A549 (cell line): Measurements from ENCODE around the gene HSDL2. TPM values are rescaled to one million over a fixed set of nuclear protein-coding genes. Genes with fewer than 3 reads are reported as not detected.
A peak's percentile ranks its signal among the peaks of the same experiment; 100 is the strongest.

ENCODE experiments used
- ATAC-seq, 2 experiments: fragments of 200-7000 bp in 1 of 2; fragments of >200 bp in 1 of 2; cut with Nextera tagmentation in 1 of 2; cut with Tn5 transposase in 1 of 2; 3 replicates each; pipeline versions ENCODE4 v1.8.0 to v1.9.1; 2018 to 2020; ENCODE audit warnings: mild to moderate bottlenecking in 1 of 2, moderate library complexity in 1 of 2
- CTCF ChIA-PET: fragments of 300-600 bp; sonication (Branson Sonifier 250); formaldehyde crosslinking; extraction: SDS; loops from one replicate; lab custom pipeline; 2021; ENCODE audit warnings: antibody characterized with exemption, inconsistent platforms; lab: Yijun Ruan, JAX
- POLR2A ChIA-PET: fragments of 350-600 bp; formaldehyde crosslinking; extraction: SDS; loops from one replicate; lab custom pipeline; 2021; ENCODE audit warnings: antibody characterized with exemption, inconsistent platforms; lab: Yijun Ruan, JAX
- DNase-seq, 2 experiments: peaks; one replicate each; pipeline versions ENCODE4 v3.0.0 to v3.0.0-alpha.2; 2011 to 2016; ENCODE audit warnings: low read depth in 1 of 2, low spot score in 1 of 2
- FAIRE-seq: peaks from 2 replicates; lab custom pipeline; 2011; peaks lifted over from hg19 to GRCh38; lab: Jason Lieb, UNC
- H3K27ac ChIP-seq, 2 experiments: fragments of >200 bp; sonication (Bioruptor Twin); formaldehyde crosslinking; 3 replicates each; pipeline ENCODE4 v1.5.1; 2016 to 2017
- H3K4me1 ChIP-seq: fragments of >200 bp; sonication (Bioruptor Twin); formaldehyde crosslinking; 3 replicates; pipeline ENCODE4 v1.6.1; 2016
- H3K4me2 ChIP-seq: fragments of >200 bp; sonication (Bioruptor Twin); formaldehyde crosslinking; 3 replicates; pipeline ENCODE4 v1.6.1; 2016
- H3K4me3 ChIP-seq: fragments of >200 bp; sonication (Bioruptor Twin); formaldehyde crosslinking; 3 replicates; pipeline ENCODE4 v1.5.1; 2016
- H3K9me3 ChIP-seq: fragments of >200 bp; sonication (Bioruptor Twin); formaldehyde crosslinking; 3 replicates; pipeline ENCODE4 v1.6.1; 2016
- ATOH8 ChIP-seq: fragments of 250-450 bp; sonication (Bioruptor Pico); IDR thresholded peaks from 2 replicates; pipeline ENCODE4 v1.5.0; 2020; ENCODE audit warnings: low read depth, mild to moderate bottlenecking, moderate library complexity
- CEBPB ChIP-seq, 2 experiments: fragments of >200 bp in 1 of 2; sonication (Bioruptor Twin) in 1 of 2; formaldehyde crosslinking in 1 of 2; IDR thresholded peaks; 2 replicates each; pipeline ENCODE4 v1.6.1; 2012 to 2016
- CHD4 ChIP-seq: fragments of 200-600 bp; sonication (generic); IDR thresholded peaks from 2 replicates; pipeline ENCODE4 v1.6.1; 2016; ENCODE audit warnings: antibody characterized with exemption, mild to moderate bottlenecking, borderline replicate concordance
- CTCF ChIP-seq: fragments of >200 bp; sonication (Bioruptor Twin); formaldehyde crosslinking; IDR thresholded peaks from 3 replicates; pipeline ENCODE4 v1.5.1; 2016
- E2F6 ChIP-seq: IDR thresholded peaks from 2 replicates; pipeline ENCODE4 v1.6.1; 2012; ENCODE audit warnings: low read depth, borderline replicate concordance
- EHF ChIP-seq: fragments of 250-450 bp; sonication (Bioruptor Pico); IDR thresholded peaks from 2 replicates; pipeline ENCODE4 v1.5.0; 2020; ENCODE audit warnings: mild to moderate bottlenecking
- FOSB ChIP-seq: fragments of 250-450 bp; sonication (Bioruptor Pico); IDR thresholded peaks from 2 replicates; pipeline ENCODE4 v1.5.0; 2020; ENCODE audit warnings: mild to moderate bottlenecking, moderate library complexity
- FOSL2 ChIP-seq, 2 experiments: fragments of 450-650 bp in 1 of 2; fragments of >200 bp in 1 of 2; sonication (Bioruptor Twin) in 1 of 2; formaldehyde crosslinking; IDR thresholded peaks; 2 replicates each; pipeline versions ENCODE4 v1.5.0 to v1.6.1; 2016 to 2020; ENCODE audit warnings: mild to moderate bottlenecking in 1 of 2, moderate library complexity in 1 of 2
- GATA3 ChIP-seq: IDR thresholded peaks from 2 replicates; pipeline ENCODE4 v1.6.1; 2012; ENCODE audit warnings: borderline replicate concordance
- HDAC2 ChIP-seq: fragments of 200-600 bp; sonication (generic); IDR thresholded peaks from 2 replicates; pipeline ENCODE4 v1.6.1; 2016
- HEYL ChIP-seq: fragments of 250-450 bp; sonication (Bioruptor Pico); IDR thresholded peaks from 2 replicates; pipeline ENCODE4 v1.8.0; 2021; ENCODE audit warnings: mild to moderate bottlenecking, moderate library complexity
- JUN ChIP-seq, 2 experiments: fragments of >200 bp; sonication (Bioruptor Twin); formaldehyde crosslinking; IDR thresholded peaks; 2 replicates in 1 of 2; 3 replicates in 1 of 2; pipeline ENCODE4 v1.6.1; 2016 to 2017
- JUNB ChIP-seq: fragments of >200 bp; sonication (Bioruptor Twin); formaldehyde crosslinking; IDR thresholded peaks from 2 replicates; pipeline ENCODE4 v1.6.1; 2016
- MAFK ChIP-seq: fragments of 450-650 bp; IDR thresholded peaks from 2 replicates; pipeline ENCODE4 v1.6.1; 2014; ENCODE audit not compliant: partially characterized antibody
- MAX ChIP-seq: IDR thresholded peaks from 2 replicates; pipeline ENCODE4 v1.6.1; 2012
- MAZ ChIP-seq: fragments of 150-350 bp; IDR thresholded peaks from 2 replicates; pipeline ENCODE4 v1.6.1; 2014; ENCODE audit warnings: antibody characterized with exemption, low read depth, low read length, borderline replicate concordance
- MYC ChIP-seq: IDR thresholded peaks from 2 replicates; pipeline ENCODE4 v1.6.1; 2012; ENCODE audit warnings: mild to moderate bottlenecking, inconsistent platforms, low read length, improper control_type of control experiment, borderline replicate concordance
- NFE2L2 ChIP-seq: fragments of 150-350 bp; conservative IDR thresholded peaks from 2 replicates; pipeline ENCODE4 v1.6.1; 2014; ENCODE audit warnings: low read length
- NPAS2 ChIP-seq: fragments of 250-450 bp; sonication (Bioruptor Pico); IDR thresholded peaks from 2 replicates; pipeline ENCODE4 v1.8.0; 2022; ENCODE audit warnings: mild to moderate bottlenecking, moderate library complexity, borderline replicate concordance
- PBX3 ChIP-seq: IDR thresholded peaks from 2 replicates; pipeline ENCODE4 v1.6.1; 2012
- POLR2A ChIP-seq: IDR thresholded peaks from 2 replicates; pipeline ENCODE4 v1.6.1; 2012; ENCODE audit warnings: mild to moderate bottlenecking, low read length
- POLR2AphosphoS2 ChIP-seq: conservative IDR thresholded peaks from 2 replicates; pipeline ENCODE4 v1.6.1; 2012; ENCODE audit warnings: low read length, improper control_type of control experiment, inconsistent platforms
- RCOR1 ChIP-seq: fragments of 150-350 bp; IDR thresholded peaks from 2 replicates; pipeline ENCODE4 v1.6.1; 2014; ENCODE audit warnings: antibody characterized with exemption, low read length, low read depth
- RFX5 ChIP-seq: fragments of 450-650 bp; IDR thresholded peaks from 2 replicates; pipeline ENCODE4 v1.7.1; 2014; ENCODE audit warnings: antibody characterized with exemption, mild to moderate bottlenecking, moderate library complexity
- RNF2 ChIP-seq: fragments of 200-600 bp; sonication (generic); IDR thresholded peaks from 2 replicates; pipeline ENCODE4 v1.6.1; 2016; ENCODE audit warnings: low read depth, mild to moderate bottlenecking, antibody characterized with exemption, moderate library complexity, borderline replicate concordance
- SMC3 ChIP-seq: fragments of >200 bp; sonication (Bioruptor Twin); formaldehyde crosslinking; IDR thresholded peaks from 3 replicates; pipeline ENCODE4 v1.6.1; 2018; ENCODE audit warnings: inconsistent platforms
- USF2 ChIP-seq: fragments of 450-650 bp; IDR thresholded peaks from 2 replicates; pipeline ENCODE4 v1.6.1; 2014; ENCODE audit warnings: antibody characterized with exemption
- ZFP36 ChIP-seq: fragments of 450-650 bp; IDR thresholded peaks from 2 replicates; pipeline ENCODE4 v1.6.1; 2014; ENCODE audit warnings: borderline replicate concordance; ENCODE audit not compliant: partially characterized antibody
- ZSCAN20 ChIP-seq: fragments of 250-450 bp; sonication (Bioruptor Pico); IDR thresholded peaks from 2 replicates; pipeline ENCODE4 v1.8.0; 2022; ENCODE audit warnings: mild to moderate bottlenecking, moderate library complexity
- WGBS: methylation state at CpG from one replicate; pipeline ENCODE4 v1.1.6; 2017; ENCODE audit errors: missing lambda C conversion rate; 5-methylcytosine and 5-hydroxymethylcytosine counted together
- polyA plus RNA-seq, 4 experiments: library from polyadenylated mRNA; depleted of rRNA in 3 of 4; stranded (reverse); fragments of >200 nt; fragmentation: RNase III in 1 of 4; extraction: RNeasy Plus Mini Kit Qiagen cat#74134 plus additional on column Dnase treatment in 1 of 4; gene quantifications; 2 replicates in 3 of 4; 3 replicates in 1 of 4; pipeline ENCODE4 v1.2.3, GENCODE V29; 2011 to 2017

Gene HSDL2
- polyA plus RNA-seq, 2 of the 4 experiments (the other 2 are of a cell fraction), result 47.4 to 47.7 TPM

- ChIA-PET CTCF (interaction anchor here (2.1 kb wide), 1 partner anchor 12 kb away, joined by 10 read pairs; no protein-coding TSS in a partner anchor), POLR2A (interaction anchor here (1.4 kb wide), 1 partner anchor 16 kb away, joined by 5 read pairs; the partner anchor contains the start of gene PTBP3)
- H3K4me2 ChIP-seq, result peak overlapping the region; percentile 68
- H3K4me1 ChIP-seq, result peaks cover 18% of the 10 kb centered on the region; the same call in 1 of the 3 replicates
- WGBS, result 60% methylated on average over 4 of the region's 4 CpGs
- FAIRE-seq (no peak), ATAC-seq (peak; percentile 57 to 59; a peak in 4 of 6 replicates), DNase-seq (no peak)
- TF ChIP-seq MYC, result no peak
- TF ChIP-seq MAZ, result no peak
- TF ChIP-seq E2F6, result no peak
- TF ChIP-seq ZFP36, result no peak
- TF ChIP-seq NPAS2 (CRISPR knock-in tag), result no peak
- TF ChIP-seq ZSCAN20 (CRISPR knock-in tag), result no peak
- TF ChIP-seq ATOH8 (CRISPR knock-in tag), result no peak
- TF ChIP-seq SMC3, result no peak
- TF ChIP-seq MAX, result no peak
- TF ChIP-seq HDAC2, result no peak
- TF ChIP-seq POLR2AphosphoS2, result no peak
- TF ChIP-seq HEYL (CRISPR knock-in tag), result no peak
- peak overlapping the region; percentile 41 for H3K4me3 ChIP-seq
- H3K27ac ChIP-seq, result peak overlapping the region; percentile 67 to 85
- 0 out of 3 replicates have a peak, but pooled peaks cover 5% of the 10 kb centered on the region for H3K9me3 ChIP-seq
Observed at GRCh38 chr9:112349008-112349333, 30.9 kb upstream of the HSDL2 start.

- ATAC-seq (no peak), DNase-seq (no peak), FAIRE-seq (no peak)
- CTCF ChIA-PET, result interaction anchor here (0.6 to 2.5 kb wide), 7 partner anchors 10 to 444 kb away, joined by 3 to 16 read pairs (median 3); partner anchors contain the start of gene PTBP3
- peaks cover 18% of the 10 kb centered on the region; the same call in 1 of the 3 replicates for H3K4me1 ChIP-seq
- no peak overlapping the region for H3K4me3 ChIP-seq
- WGBS, result 55% methylated on average over 3 of the region's 3 CpGs
- H3K9me3 ChIP-seq, result 0 out of 3 replicates have a peak, but pooled peaks cover 5% of the 10 kb centered on the region
- H3K4me2 ChIP-seq, result no peak overlapping the region
- no peak overlapping the region for H3K27ac ChIP-seq
- TF ChIP-seq RCOR1 (no peak), FOSL2 (IDR thresholded peaks at IDR 0.05) (no peak), FOSL2 (CRISPR knock-in tag; IDR thresholded peaks at IDR 0.05) (peak; percentile 38)
- POLR2A ChIA-PET, result interaction anchor here (0.9 kb wide), 1 partner anchor 455 kb away, joined by 3 read pairs; the partner anchor contains the start of gene UGCG
Observed at GRCh38 chr9:112351184-112351583, 28.7 kb upstream of the HSDL2 start.

- DNase-seq (no peak), FAIRE-seq (no peak), ATAC-seq (no peak)
- H3K4me1 ChIP-seq, result peaks cover 18% of the 10 kb centered on the region; the same call in 1 of the 3 replicates
- H3K27ac ChIP-seq, result peak overlapping the region in 1 of 2 experiments; percentile 55; a peak in 2 of 6 replicates
- WGBS, result 35% methylated on average over 3 of the region's 3 CpGs
- 0 out of 3 replicates have a peak, but pooled peaks cover 5% of the 10 kb centered on the region for H3K9me3 ChIP-seq
- H3K4me2 ChIP-seq, result no peak overlapping the region
- H3K4me3 ChIP-seq, result no peak overlapping the region
- CTCF ChIA-PET, result interaction anchor here (2.3 to 2.5 kb wide), 2 partner anchors 9 to 239 kb away, joined by 7 to 16 read pairs; no protein-coding TSS in a partner anchor
- POLR2A ChIA-PET, result no interaction called here
- TF ChIP-seq RCOR1 (no peak), FOSL2 (IDR thresholded peaks at IDR 0.05) (no peak), FOSL2 (CRISPR knock-in tag; IDR thresholded peaks at IDR 0.05) (no peak), PBX3 (no peak), JUN (IDR thresholded peaks at IDR 0.05) (no peak), EHF (CRISPR knock-in tag) (no peak), POLR2A (no peak), FOSB (no peak), NFE2L2 (no peak), RNF2 (no peak), RFX5 (no peak), HEYL (CRISPR knock-in tag) (no peak), MAFK (no peak), CEBPB (IDR thresholded peaks at IDR 0.05) (no peak), E2F6 (no peak), CHD4 (no peak), USF2 (no peak), JUNB (no peak), CTCF (no peak), GATA3 (no peak)
Observed at GRCh38 chr9:112352209-112352608, 27.7 kb upstream of the HSDL2 start.
